HS-27A (cell line): Measurements from ENCODE around the gene LIMK2.
"Not testable (repeated sequence)": the region's sequence is repeated elsewhere in the genome, so short reads cannot be mapped to it uniquely, and the experiment has no call there.

ENCODE experiments used
- DNase-seq: peaks from one replicate; pipeline ENCODE4 v3.0.0-alpha.2; 2012; ENCODE audit warnings: low read depth, missing footprints

Gene LIMK2

DNA sequence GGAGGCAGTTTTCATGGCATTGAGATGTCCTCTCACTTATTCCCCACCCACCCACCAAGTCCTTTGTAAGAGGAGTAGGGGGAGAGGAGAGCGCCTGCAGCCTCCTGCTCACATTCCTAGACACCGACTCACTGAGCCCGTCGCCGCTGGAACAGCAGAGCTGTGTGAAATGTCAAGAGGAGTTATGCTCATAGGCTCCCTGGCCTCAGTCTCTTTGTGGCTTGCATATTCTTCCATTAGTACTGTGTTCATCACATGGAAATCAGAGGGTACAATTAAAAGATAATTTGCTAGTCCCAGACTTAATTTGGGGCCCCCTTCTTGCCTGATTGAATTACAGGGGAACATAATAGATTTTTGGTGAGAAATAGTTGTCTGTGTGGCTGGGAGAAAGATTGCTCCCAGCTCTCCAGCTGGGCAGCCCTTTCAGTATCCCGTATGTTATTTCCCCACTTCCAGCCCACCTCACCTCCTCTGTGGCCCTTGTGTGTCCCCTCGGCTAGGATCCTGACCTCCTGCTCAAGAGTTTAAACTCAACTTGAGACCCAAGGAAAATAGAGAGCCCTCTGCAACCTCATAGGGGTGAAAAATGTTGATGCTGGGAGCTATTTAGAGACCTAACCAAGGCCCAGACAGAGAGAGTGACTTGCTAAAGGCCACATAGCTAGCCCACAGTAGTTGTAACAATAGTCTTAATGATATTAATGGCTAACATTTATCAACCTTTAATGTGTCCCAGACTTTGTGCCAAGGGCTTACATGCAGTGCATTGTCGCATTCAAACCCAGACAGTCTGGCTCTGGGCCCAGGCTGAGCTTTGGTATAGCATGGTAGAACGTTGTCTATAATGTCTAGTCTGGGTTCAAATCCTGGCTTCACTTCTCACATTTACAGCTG is 32.2 kb downstream of the LIMK2 start:
- peak; percentile 51 for DNase-seq

DNA sequence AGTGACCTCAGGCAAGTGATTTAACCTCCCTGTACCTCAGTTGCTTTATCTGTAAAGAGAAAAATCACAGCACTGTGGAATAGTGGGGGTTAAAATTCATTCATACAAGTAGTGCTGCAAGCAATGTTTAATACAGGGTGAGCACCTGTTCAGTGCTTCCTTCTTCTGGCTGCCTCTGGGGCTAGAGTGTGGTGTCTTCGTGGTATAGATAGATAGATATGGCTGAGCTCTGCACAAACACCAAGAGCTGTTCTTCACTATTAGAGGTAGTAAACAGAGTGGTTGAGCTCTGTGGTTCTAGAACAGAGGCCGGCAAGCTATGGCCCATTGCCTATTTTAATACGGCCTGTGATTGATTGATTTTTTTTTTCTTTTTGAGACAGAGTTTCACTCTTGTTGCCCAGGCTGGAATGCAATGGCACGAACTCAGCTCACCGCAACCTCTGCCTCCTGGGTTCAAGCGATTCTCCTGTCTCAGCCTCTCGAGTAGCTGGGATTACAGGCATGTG is 32.9 kb downstream of the LIMK2 start:
- DNase-seq, result no peak

DNA sequence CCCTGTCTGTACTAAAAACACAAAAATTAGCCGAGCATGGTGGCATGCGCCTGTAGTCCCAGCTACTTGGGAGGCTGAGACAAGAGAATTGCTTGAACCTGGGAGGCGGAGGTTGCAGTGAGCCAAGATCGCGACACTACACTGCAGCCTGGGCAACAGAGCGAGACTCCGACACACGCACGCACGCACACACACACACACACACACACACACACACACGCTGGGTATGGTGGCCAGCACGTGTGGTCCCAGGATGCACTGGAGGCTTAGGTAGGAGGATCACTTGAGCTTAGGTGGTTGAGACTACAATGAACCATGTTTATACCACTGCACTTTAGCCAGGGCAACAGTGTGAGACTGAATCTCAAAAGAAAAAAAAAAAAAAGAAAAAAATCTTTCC is 33.9 kb downstream of the LIMK2 start:
- not testable (repeated sequence) for DNase-seq

DNA sequence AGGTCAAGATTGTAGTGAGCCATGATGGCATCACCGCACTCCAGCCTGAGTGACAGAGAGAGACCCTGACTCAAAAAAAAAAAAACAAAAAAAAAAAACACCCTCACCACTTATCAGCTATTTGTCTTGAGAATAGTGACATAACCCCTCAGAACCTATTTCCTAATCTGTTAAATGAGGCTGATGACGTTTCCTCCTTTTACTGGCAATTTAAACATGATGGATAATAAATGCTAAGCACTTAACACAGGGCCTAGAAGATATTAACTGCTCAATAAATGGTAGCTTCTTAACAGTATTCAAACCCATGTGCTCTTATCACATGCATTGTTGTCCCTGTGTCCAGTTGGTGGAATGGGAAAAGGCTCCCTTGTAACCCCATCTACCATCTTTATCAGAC is 34.6 kb downstream of the LIMK2 start:
- no peak for DNase-seq

DNA sequence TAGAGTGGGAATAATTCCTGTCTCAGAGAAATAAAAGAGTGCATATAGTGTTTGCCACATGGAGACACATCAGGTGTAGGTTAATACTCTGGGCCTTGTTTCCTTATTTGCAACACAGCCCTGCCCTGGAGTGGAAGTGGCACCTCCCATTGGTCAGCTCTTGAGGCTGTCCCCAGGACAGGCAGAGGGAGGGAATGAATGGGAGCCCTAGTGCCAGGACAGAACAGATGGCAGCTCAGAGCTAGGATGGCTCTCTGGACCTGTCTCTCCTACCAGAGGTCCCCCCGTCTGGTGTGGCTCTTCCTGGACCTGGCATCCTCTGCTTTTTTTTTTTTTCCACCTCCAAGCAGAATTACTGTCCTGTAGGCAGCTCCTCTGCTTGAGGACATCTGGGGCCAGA is 35.6 kb downstream of the LIMK2 start:
- DNase-seq, result no peak

DNA sequence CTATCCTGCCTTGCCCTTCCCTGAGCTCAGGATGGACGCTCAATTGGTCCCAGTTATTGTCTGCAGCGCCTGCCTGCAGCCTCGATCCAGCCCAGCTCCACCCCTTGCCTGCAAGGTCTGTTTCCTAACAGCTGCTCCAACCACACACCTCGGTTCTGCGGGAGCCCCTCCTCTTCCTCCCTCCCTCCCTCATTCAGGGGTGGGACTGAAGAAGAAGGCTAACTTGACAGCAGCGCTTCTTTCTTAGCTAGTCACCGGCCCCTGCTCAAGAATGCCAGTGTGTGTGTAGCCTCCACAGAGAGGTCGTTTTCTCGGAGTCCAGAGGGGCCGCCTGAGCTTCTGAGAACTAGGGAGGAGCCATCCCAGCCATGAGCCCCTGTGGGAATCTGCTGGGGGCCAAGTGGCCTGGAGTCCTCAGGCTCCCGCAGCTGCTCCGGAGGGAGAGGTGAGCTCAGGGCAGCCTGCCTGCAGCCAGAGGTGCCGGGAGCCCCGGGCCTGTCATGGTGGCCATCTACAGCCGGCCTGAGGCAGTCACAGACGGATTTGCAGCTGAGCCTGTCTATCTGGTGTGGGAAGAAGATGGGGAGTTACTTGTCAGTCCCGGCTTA is 36.1 kb downstream of the LIMK2 start:
- DNase-seq, result no peak

DNA sequence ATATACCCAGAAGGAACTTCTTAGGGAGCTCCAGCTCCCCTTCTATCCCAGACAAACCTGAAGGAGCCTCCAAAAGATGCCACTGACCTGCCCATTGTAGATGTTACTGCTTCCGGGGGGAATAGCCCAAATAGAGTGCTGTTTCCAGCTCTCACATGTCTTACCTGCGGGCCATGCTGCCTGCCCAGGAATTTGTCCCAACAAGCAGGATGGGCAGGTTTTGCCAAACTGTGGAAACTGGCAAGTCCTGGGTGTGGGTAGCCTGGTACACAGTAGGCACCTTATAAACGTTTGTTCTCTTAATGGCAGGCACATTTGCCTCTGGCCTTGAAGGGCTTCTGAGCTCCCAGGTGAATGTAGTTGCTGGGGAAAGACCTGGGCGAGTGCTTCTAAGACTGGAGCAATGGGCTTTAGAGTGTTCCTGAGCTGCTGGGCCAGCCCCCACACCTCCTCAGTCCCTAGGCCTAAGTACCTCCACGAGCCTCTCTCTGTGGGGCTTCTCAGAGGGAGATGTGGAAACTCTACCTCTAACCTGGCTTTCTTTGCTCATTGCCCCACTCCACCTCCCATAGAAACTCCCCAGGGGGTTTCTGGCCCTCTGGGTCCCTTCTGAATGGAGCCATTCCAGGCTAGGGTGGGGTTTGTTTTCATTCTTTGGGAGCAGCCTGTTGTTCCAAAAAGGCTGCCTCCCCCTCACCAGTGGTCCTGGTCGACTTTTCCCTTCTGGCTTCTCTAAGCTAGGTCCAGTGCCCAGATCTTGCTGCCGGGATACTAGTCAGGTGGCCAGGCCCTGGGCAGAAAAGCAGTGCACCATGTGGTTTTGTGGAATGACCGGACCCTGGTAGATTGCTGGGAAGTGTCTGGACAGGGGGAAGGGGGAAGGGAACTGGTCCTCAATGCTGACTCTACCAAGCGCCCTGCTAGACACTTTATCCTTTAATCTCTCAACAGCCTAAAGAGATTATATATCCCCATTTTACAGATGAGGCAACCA is 37.2 kb downstream of the LIMK2 start:
- DNase-seq, result no peak

DNA sequence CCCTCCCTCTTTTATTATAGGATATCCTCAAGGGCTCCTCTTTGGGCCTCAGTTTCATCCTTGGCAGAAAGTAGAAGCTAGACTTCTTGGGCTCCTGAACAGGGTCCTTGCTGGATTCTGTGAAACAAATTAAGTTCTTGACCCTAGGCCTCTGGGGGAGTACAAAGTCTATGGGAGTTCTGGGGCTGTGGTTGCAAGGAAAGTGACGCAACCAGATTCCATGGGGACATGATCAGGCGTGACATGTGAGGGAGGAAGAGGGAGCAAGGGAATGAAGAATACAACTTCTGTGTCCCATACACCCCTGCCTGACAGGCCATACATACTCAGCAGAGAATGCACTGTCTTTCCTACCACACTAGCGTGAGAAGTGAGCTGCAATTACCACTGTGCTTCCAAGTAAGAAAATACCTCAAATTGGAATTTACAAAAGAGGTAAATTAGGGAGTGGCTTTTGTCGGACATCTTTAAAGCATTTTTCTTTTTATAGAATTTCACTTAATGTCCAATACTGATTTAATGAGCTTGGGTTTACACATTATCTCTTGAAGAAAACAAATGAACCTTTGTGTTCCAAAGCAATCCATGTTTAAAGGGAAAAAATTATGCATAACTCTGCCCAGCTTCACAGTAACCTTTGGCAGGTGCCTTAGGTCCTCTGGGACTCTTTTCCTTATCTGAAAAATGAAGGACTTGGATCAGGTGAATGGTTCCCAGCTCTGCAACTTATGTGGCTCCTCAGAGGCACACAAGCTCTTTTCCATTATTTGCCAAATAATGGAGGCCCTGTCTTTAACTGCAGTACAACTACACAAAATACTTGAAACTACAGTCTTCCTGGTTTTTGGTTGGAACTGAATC is 38.9 kb downstream of the LIMK2 start:
- no peak for DNase-seq

DNA sequence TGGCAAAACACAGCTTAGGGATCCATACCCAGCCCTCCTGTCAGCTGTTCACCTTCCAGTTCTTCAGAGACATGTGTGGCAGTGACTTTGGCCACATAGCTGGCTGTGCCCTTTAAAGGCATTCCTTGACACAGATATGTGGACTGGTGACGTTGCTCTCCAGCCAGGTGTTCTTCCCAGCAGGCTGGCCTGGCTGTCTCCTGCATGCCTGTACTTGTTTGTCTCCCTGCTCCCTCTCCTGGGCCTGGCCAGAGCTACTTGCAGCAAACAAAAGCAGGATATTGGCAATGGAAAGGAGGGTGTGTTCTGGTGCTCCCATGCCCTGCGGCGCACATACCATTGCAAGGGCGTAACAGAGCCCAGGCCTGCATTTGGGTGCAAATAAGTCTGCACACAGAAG is 41.9 kb downstream of the LIMK2 start:
- DNase-seq, result no peak

DNA sequence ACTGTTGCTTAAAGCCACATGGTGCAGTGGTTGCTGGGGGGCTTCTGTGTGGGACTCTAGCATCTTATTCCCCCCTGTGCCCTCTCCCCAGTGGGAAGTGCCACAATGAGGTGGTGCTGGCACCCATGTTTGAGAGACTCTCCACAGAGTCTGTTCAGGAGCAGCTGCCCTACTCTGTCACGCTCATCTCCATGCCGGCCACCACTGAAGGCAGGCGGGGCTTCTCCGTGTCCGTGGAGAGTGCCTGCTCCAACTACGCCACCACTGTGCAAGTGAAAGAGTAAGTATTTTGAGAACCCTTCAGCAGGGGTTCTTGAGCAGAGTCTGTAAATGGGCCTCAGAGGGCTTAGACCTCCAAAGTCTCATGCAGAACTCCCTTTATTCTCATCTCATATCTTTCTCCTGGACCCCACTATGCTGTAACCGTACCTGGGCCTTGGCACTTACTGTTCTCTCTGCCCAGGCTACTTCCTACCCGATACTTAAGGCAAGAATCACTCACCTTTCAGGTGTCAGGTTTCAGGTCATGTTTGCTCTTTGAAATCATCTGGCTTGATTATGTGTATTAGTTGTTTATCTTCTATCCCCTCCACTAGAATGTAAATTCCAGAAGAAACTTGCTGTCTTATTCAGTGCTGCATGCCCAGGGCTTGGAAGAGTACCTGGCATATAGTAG is 47.8 kb downstream of the LIMK2 start:
- DNase-seq, result no peak

DNA sequence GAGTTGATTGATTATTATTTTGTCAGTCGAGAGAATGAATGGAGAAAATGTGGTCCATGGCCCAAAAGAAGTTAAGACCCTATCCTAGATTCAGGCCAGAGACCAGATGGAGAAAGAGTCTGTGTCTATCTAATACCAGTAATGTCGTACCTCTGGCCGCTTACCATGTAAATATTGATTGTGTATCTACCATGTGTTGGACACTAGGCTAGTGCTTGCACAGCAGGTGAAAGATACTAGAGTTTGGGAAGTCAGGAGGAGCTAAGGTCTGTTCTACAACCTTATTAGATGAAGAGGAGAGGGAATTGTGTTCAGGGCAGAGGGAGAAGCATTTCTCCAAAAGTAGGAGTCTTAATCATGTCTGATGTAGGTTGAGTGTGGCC is 48.4 kb downstream of the LIMK2 start:
- DNase-seq, result no peak

DNA sequence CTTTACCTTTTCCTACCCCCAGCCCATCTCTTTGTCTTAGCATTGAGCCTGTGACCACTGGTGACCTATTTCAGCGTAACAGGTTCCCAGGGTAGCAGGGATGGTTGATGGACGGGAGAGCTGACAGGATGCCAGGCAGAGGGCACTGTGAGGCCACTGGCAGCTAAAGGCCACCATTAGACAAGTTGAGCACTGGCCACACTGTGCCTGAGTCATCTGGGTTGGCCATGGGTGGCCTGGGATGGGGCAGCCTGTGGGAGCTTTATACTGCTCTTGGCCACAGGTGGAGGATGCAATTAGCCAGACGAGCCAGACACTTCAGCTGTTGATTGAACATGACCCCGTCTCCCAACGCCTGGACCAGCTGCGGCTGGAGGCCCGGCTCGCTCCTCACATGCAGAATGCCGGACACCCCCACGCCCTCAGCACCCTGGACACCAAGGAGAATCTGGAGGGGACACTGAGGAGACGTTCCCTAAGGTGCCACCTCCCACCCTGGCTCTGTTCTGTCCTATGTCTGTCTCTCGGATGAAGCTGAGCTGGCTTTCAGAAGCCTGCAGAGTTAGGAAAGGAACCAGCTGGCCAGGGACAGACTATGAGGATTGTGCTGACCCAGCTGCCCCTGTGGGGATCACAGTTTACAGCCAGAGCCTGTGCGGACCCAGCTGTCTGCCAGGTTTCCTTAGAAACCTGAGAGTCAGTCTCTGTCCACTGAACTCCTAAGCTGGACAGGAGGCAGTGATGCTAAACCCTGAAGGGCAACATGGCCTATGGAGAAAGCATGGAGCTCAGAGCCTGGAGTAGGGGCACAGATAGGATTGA is 50.4 kb downstream of the LIMK2 start:
- DNase-seq, result no peak

DNA sequence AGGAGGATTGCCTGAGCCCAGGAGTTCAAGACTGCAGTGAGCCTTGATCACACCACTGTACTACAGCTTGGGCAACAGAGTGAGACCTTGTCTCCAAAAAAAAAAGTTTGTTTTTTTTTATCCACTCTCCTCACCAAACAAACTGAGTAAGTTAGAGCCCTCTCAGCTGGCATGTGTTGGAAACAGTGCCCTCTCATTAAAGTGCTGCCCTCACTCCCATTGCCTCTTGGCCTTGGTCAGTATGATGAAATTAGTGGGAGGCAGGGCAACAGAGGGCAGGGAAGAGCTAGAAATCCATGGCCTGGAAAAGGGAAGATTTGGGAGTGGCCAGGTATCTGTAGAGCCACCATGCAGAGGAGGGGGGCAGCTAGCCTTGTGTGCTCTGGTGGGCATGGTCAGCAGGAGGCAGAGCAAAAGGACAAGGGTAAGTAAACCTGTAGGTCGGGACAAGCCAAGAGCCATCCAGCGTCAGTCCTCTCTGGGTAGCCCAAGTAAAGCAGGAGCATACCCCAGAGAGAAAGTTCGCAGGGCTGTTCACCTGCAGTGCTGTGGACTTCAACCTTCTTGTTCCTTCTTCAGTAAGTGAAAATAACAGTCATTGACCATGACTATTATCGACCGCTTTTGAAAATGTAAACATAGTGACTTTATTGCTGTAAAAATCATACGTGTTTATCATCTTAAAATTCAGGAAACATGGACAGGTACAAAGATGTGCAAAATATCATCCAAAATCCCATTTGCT is 52.0 kb downstream of the LIMK2 start:
- DNase-seq, result no peak

DNA sequence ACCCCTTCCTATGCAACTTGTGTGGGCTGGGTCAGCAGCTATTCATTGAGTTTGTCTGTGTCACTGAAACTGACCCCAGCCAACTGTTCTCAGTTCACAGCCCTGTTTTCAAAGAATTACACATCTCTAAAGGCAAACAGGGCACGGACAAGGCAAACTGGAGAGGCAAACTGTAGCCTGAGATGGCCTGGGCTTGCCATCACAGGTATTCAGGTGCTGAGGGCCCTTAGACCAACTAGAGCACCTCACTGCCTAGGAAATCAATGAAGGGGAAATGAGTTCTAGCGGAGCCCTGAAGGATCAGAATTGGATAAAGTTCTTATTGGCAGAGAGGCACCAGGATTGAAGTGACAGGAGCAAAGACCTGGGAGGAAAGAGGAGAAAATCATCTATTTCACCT is 56.2 kb downstream of the LIMK2 start:
- DNase-seq, result no peak

DNA sequence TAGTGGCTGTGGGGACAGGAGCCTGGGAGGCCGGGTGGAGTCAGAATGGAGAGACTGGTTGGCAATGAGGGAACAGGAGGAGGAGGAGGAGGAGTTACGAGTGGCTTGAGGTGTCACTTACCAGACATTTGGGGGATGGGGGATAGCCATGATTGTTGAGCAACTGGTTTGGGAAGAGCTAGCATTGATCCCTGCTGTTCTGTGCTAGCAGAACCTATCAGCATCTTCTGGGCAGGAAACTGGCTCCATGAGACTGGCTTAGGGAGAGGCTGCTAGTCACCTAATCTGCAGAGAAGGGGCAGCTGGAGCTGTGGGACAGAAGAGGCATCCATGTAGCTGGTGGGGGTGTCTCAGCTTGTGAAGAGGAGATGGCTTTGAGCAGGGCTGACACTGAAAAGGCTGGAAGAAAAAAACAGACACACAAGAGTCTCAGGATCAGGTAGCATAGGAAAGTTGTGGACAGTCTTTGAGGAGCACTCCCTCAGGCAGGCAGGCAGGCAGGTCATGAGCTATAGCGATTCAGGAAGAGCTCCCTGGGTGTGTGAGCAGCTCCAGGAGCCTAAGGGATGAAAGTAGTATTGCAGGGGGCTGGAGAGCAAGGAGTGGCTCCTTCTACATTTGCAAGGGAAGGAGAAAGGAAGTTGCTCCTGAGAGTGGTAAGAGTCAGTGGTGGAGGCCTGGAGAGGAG is 57.9 kb downstream of the LIMK2 start:
- no peak for DNase-seq

DNA sequence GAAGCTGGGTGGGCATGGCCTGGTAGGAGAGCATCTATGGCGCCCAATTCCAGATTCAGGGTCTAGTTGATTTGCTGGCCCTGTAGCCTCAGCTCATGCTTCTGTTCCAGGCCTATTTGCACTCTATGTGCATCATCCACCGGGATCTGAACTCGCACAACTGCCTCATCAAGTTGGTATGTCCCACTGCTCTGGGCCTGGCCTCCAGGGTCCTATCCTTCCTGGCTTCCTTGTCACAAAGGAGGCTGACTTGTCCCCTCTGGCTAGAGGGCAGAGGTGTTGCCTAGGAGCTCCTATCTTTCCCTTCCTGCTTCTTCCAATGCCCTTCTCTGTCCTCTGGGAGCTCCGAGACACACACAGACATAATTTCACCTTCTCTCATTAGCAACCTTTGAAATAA is 58.9 kb downstream of the LIMK2 start:
- no peak for DNase-seq

DNA sequence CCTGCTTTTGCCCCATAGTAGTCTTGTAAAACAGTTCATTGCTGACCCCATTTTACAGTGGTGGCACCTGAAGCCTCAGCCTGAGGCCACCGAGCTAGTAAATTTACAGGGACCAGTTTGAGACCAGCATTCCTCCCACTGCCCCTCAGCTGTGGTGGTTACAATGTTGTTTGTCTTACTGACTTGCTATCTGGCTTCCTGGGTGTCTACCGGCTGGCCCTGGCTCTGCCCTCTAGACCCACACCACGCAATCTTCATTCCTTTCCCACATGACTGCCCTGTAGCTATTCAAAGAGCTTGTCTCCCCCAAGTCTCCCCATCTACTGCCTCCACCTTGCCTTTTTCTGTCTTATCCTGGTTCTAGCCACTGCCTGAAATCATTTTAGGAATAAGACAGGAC is 59.4 kb downstream of the LIMK2 start:
- DNase-seq, result no peak
